Measurements from ENCODE around the gene C1orf105.

DNA sequence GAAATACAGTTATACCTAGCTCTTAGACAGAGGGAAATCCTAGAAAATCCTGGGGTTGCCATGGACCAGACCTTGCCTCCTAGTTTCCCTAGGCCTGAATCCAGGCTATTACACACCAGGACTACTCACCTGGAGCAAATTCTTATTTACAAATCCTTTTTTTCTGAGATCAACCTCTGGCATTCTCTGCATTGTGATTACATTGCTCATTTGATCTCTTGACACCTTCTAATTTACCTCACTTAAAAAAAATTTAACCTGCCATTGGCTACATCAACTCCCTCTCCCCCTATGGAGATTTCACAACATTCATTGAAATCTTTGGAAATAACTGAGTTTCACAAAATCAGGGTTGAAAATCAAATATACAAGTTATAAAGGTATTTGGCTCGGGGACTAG, 2.9 kb upstream of the C1orf105 start:
- TF ChIP-seq RCOR1 (conservative IDR thresholded peaks at IDR 0.05; ENCODE audit: low read depth, low read length) (no peak), POLR2AphosphoS5 (IDR thresholded peaks at IDR 0.05; ENCODE audit: low read length) (no peak), BHLHE40 (IDR thresholded peaks at IDR 0.05; ENCODE audit: borderline replicate concordance in 1 of 2, low read depth in 2 of 2, low read length in 1 of 2) (no peak)

Measured in GM12878 (cell line).